ENCODE measurements around the gene PLAC8.
"Not testable (repeated sequence)": the region's sequence is repeated elsewhere in the genome, so short reads cannot be mapped to it uniquely, and the experiment has no call there.

The PLAC8 gene

GRCh38 chr4:83062739-83063138 is 51.8 kb downstream of the PLAC8 start:
- DNase-seq = no peak

GRCh38 chr4:83054928-83055327 is 59.6 kb downstream of the PLAC8 start:
- DNase-seq = no peak

- DNase-seq = not testable (repeated sequence)
Measured at GRCh38 chr4:83048781-83049180, 65.7 kb downstream of the PLAC8 start.

GRCh38 chr4:83046693-83047473 is 67.6 kb downstream of the PLAC8 start:
- no peak for DNase-seq

- DNase-seq = no peak
Measured at GRCh38 chr4:83043801-83044407, 70.6 kb downstream of the PLAC8 start.

GRCh38 chr4:83043157-83043556 is 71.4 kb downstream of the PLAC8 start:
- not testable (repeated sequence) for DNase-seq

- no peak for DNase-seq
Measured at GRCh38 chr4:83040269-83040668, 74.3 kb downstream of the PLAC8 start.

Data from stimulated activated naive CD4-positive, alpha-beta T cell treated with Interleukin-2 at 50 U/mL for 16 hours (primary cell).